A549 (cell line): ENCODE measurements around the gene TBC1D2B. TPM values are rescaled to one million over a fixed set of nuclear protein-coding genes. Genes with fewer than 3 reads are reported as not detected.

Experiments
- ATAC-seq, 2 experiments: fragments of 200-7000 bp in 1 of 2; fragments of >200 bp in 1 of 2; cut with Nextera tagmentation in 1 of 2; cut with Tn5 transposase in 1 of 2; 3 replicates each; pipeline versions ENCODE4 v1.8.0 to v1.9.1; 2018 to 2020; ENCODE audit warnings: mild to moderate bottlenecking in 1 of 2, moderate library complexity in 1 of 2
- CTCF ChIA-PET: fragments of 300-600 bp; sonication (Branson Sonifier 250); formaldehyde crosslinking; extraction: SDS; loops from one replicate; lab custom pipeline; 2021; ENCODE audit warnings: antibody characterized with exemption, inconsistent platforms; lab: Yijun Ruan, JAX
- POLR2A ChIA-PET: fragments of 350-600 bp; formaldehyde crosslinking; extraction: SDS; loops from one replicate; lab custom pipeline; 2021; ENCODE audit warnings: antibody characterized with exemption, inconsistent platforms; lab: Yijun Ruan, JAX
- DNase-seq, 2 experiments: peaks; one replicate each; pipeline versions ENCODE4 v3.0.0 to v3.0.0-alpha.2; 2011 to 2016; ENCODE audit warnings: low read depth in 1 of 2, low spot score in 1 of 2
- FAIRE-seq: peaks from 2 replicates; lab custom pipeline; 2011; peaks lifted over from hg19 to GRCh38; lab: Jason Lieb, UNC
- H3K27ac ChIP-seq, 2 experiments: fragments of >200 bp; sonication (Bioruptor Twin); formaldehyde crosslinking; 3 replicates each; pipeline ENCODE4 v1.5.1; 2016 to 2017
- H3K4me1 ChIP-seq: fragments of >200 bp; sonication (Bioruptor Twin); formaldehyde crosslinking; 3 replicates; pipeline ENCODE4 v1.6.1; 2016
- H3K4me2 ChIP-seq: fragments of >200 bp; sonication (Bioruptor Twin); formaldehyde crosslinking; 3 replicates; pipeline ENCODE4 v1.6.1; 2016
- H3K4me3 ChIP-seq: fragments of >200 bp; sonication (Bioruptor Twin); formaldehyde crosslinking; 3 replicates; pipeline ENCODE4 v1.5.1; 2016
- H3K9me3 ChIP-seq: fragments of >200 bp; sonication (Bioruptor Twin); formaldehyde crosslinking; 3 replicates; pipeline ENCODE4 v1.6.1; 2016
- ATOH8 ChIP-seq: fragments of 250-450 bp; sonication (Bioruptor Pico); IDR thresholded peaks from 2 replicates; pipeline ENCODE4 v1.5.0; 2020; ENCODE audit warnings: low read depth, mild to moderate bottlenecking, moderate library complexity
- BHLHE40 ChIP-seq: IDR thresholded peaks from 2 replicates; pipeline ENCODE4 v1.6.1; 2012; ENCODE audit warnings: low read depth, low read length, inconsistent platforms
- CHD2 ChIP-seq: fragments of 150-350 bp; IDR thresholded peaks from 2 replicates; pipeline ENCODE4 v1.6.1; 2014; ENCODE audit warnings: low read length; ENCODE audit not compliant: partially characterized antibody
- FOXS1 ChIP-seq: fragments of 250-450 bp; sonication (Bioruptor Pico); IDR thresholded peaks from 2 replicates; pipeline ENCODE4 v1.5.0; 2020; ENCODE audit warnings: mild to moderate bottlenecking, moderate library complexity
- HEYL ChIP-seq: fragments of 250-450 bp; sonication (Bioruptor Pico); IDR thresholded peaks from 2 replicates; pipeline ENCODE4 v1.8.0; 2021; ENCODE audit warnings: mild to moderate bottlenecking, moderate library complexity
- KDM1A ChIP-seq: fragments of 200-600 bp; sonication (generic); IDR thresholded peaks from 2 replicates; pipeline ENCODE4 v1.6.1; 2016; ENCODE audit warnings: low read depth, mild to moderate bottlenecking
- MAFK ChIP-seq: fragments of 450-650 bp; IDR thresholded peaks from 2 replicates; pipeline ENCODE4 v1.6.1; 2014; ENCODE audit not compliant: partially characterized antibody
- MAX ChIP-seq: IDR thresholded peaks from 2 replicates; pipeline ENCODE4 v1.6.1; 2012
- NFE2L2 ChIP-seq: fragments of 150-350 bp; conservative IDR thresholded peaks from 2 replicates; pipeline ENCODE4 v1.6.1; 2014; ENCODE audit warnings: low read length
- PBX3 ChIP-seq: IDR thresholded peaks from 2 replicates; pipeline ENCODE4 v1.6.1; 2012
- PHF8 ChIP-seq: fragments of 200-600 bp; sonication (generic); IDR thresholded peaks from 2 replicates; pipeline ENCODE4 v1.6.1; 2016; ENCODE audit warnings: low read depth, mild to moderate bottlenecking, antibody characterized with exemption, moderate library complexity, borderline replicate concordance
- REST ChIP-seq: fragments of 200-600 bp; sonication (generic); IDR thresholded peaks from 2 replicates; pipeline ENCODE4 v1.6.1; 2016; ENCODE audit warnings: antibody characterized with exemption, mild to moderate bottlenecking, moderate library complexity
- SMC3 ChIP-seq: fragments of >200 bp; sonication (Bioruptor Twin); formaldehyde crosslinking; IDR thresholded peaks from 3 replicates; pipeline ENCODE4 v1.6.1; 2018; ENCODE audit warnings: inconsistent platforms
- USF2 ChIP-seq: fragments of 450-650 bp; IDR thresholded peaks from 2 replicates; pipeline ENCODE4 v1.6.1; 2014; ENCODE audit warnings: antibody characterized with exemption
- ZC3H11A ChIP-seq: fragments of 450-650 bp; IDR thresholded peaks from 2 replicates; pipeline ENCODE4 v1.6.1; 2014; ENCODE audit warnings: antibody characterized with exemption, mild to moderate bottlenecking
- ZFP36 ChIP-seq: fragments of 450-650 bp; IDR thresholded peaks from 2 replicates; pipeline ENCODE4 v1.6.1; 2014; ENCODE audit warnings: borderline replicate concordance; ENCODE audit not compliant: partially characterized antibody
- ZNF302 ChIP-seq: fragments of 250-450 bp; sonication (Bioruptor Pico); IDR thresholded peaks from 2 replicates; pipeline ENCODE4 v1.9.0; 2021; ENCODE audit warnings: inconsistent platforms, mild to moderate bottlenecking, moderate library complexity
- ZSCAN20 ChIP-seq: fragments of 250-450 bp; sonication (Bioruptor Pico); IDR thresholded peaks from 2 replicates; pipeline ENCODE4 v1.8.0; 2022; ENCODE audit warnings: mild to moderate bottlenecking, moderate library complexity
- WGBS: methylation state at CpG from one replicate; pipeline ENCODE4 v1.1.6; 2017; ENCODE audit errors: missing lambda C conversion rate; 5-methylcytosine and 5-hydroxymethylcytosine counted together
- polyA plus RNA-seq, 4 experiments: library from polyadenylated mRNA; depleted of rRNA in 3 of 4; stranded (reverse); fragments of >200 nt; fragmentation: RNase III in 1 of 4; extraction: RNeasy Plus Mini Kit Qiagen cat#74134 plus additional on column Dnase treatment in 1 of 4; gene quantifications; 2 replicates in 3 of 4; 3 replicates in 1 of 4; pipeline ENCODE4 v1.2.3, GENCODE V29; 2011 to 2017

Gene TBC1D2B
- polyA plus RNA-seq, 2 of the 4 experiments (the other 2 are of a cell fraction) = 13.6 to 13.9 TPM

- no peak for DNase-seq
- FAIRE-seq = no peak
- TF ChIP-seq ZSCAN20 = no peak
- no peak for TF ChIP-seq ATOH8 (CRISPR knock-in tag)
- TF ChIP-seq HEYL (CRISPR knock-in tag) = no peak
- TF ChIP-seq CHD2 = no peak
- TF ChIP-seq ZFP36 = no peak
- TF ChIP-seq PBX3 = no peak
- no peak for TF ChIP-seq SMC3
- no peak for TF ChIP-seq FOXS1 (CRISPR knock-in tag)
- no peak for TF ChIP-seq ZNF302 (CRISPR knock-in tag)
- TF ChIP-seq PHF8 = no peak
- TF ChIP-seq NFE2L2 = no peak
- no peak for TF ChIP-seq MAX
- no peak for TF ChIP-seq KDM1A
- TF ChIP-seq USF2 = no peak
- Histone ChIP-seq H3K27ac (peak overlapping the region; percentile 81 to 91), H3K4me2 (peak overlapping the region; percentile 87), H3K4me1 (peaks cover 20% of the 10 kb centered on the region), H3K4me3 (peak overlapping the region; percentile 83), H3K9me3 (no peaks in the 10 kb centered on the region)
- CTCF ChIA-PET = interaction anchor here (0.8 to 8.2 kb wide), 9 partner anchors 15 to 117 kb away, joined by 3 to 57 read pairs (median 4); no protein-coding TSS in a partner anchor
- 65% methylated on average over 17 of the region's 17 CpGs for WGBS
- ATAC-seq = peak; percentile 39 to 57
- POLR2A ChIA-PET = no interaction called here
Measured at GRCh38 chr15:78076231-78077052, 1.1 kb downstream of the TBC1D2B start.

- WGBS = 27% methylated on average over 7 of the region's 7 CpGs
- CTCF ChIA-PET = interaction anchor here (0.8 to 2.0 kb wide), 7 partner anchors 15 to 116 kb away, joined by 3 to 6 read pairs (median 4); no protein-coding TSS in a partner anchor
- H3K4me3 ChIP-seq = no peak overlapping the region
- H3K9me3 ChIP-seq = no peaks in the 10 kb centered on the region
- H3K4me1 ChIP-seq = peaks cover 20% of the 10 kb centered on the region
- POLR2A ChIA-PET = no interaction called here
- peak overlapping the region in 1 of 2 experiments; percentile 11; a peak in 1 of 6 replicates for H3K27ac ChIP-seq
- peak overlapping the region; percentile 87 for H3K4me2 ChIP-seq
- TF ChIP-seq ZC3H11A (no peak), MAFK (peak; percentile 98)
- DNase-seq (peak in 1 of 2 experiments; percentile 38), FAIRE-seq (no peak), ATAC-seq (peak; percentile 37 to 42; a peak in 5 of 6 replicates)
Measured at GRCh38 chr15:78075490-78076230, 1.9 kb downstream of the TBC1D2B start.

GRCh38 chr15:78073046-78073787 lies 4.3 kb downstream of the TBC1D2B start:
- Histone ChIP-seq H3K9me3 (no peaks in the 10 kb centered on the region), H3K4me1 (peaks cover 43% of the 10 kb centered on the region), H3K4me3 (no peak overlapping the region), H3K27ac (no peak overlapping the region), H3K4me2 (no peak overlapping the region)
- ATAC-seq (no peak), DNase-seq (no peak), FAIRE-seq (no peak)
- 90% methylated on average over 5 of the region's 5 CpGs for WGBS
- CTCF ChIA-PET = interaction anchor here (0.7 to 5.8 kb wide), 7 partner anchors 8 to 168 kb away, joined by 3 to 32 read pairs (median 4); partner anchors contain the start of gene CIB2
- POLR2A ChIA-PET = no interaction called here
- TF ChIP-seq BHLHE40 (no peak), CHD2 (no peak), REST (no peak), PBX3 (no peak), KDM1A (no peak), ATOH8 (CRISPR knock-in tag) (no peak)
